T follicular helper cell (primary cell): ENCODE measurements around the gene RDH11.
"Not testable (repeated sequence)": the region's sequence is repeated elsewhere in the genome, so short reads cannot be mapped to it uniquely, and the experiment has no call there.

Experiments used
- DNase-seq: peaks from one replicate; pipeline ENCODE4 v3.0.0-alpha.2; 2020; ENCODE audit warnings: low read depth
- total RNA-seq, 2 experiments: gene quantifications; one replicate each; lab custom pipeline; 2026; lab: John Stamatoyannopoulos, UW

The RDH11 gene
- total RNA-seq, result 72.5 to 87.6 reads per million in 2 experiments

- DNase-seq, result peak; percentile 77
These were observed at the start of gene RDH11 for GRCh38 chr14:67695394-67695949. TSS of gene RDH11 (minus strand) at chr14:67695764. CDS start at chr14:67695703, 61 bp downstream.

- no peak for DNase-seq
These were observed 48.5 kb upstream of the RDH11 start for GRCh38 chr14:67744046-67744445.

GRCh38 chr14:67738740-67739504 lies 43.4 kb upstream of the RDH11 start:
- DNase-seq, result no peak

- no peak for DNase-seq
These were observed 41.2 kb upstream of the RDH11 start for GRCh38 chr14:67736771-67737170.

- DNase-seq, result no peak
These were observed 40.0 kb upstream of the RDH11 start for GRCh38 chr14:67735336-67736147.

GRCh38 chr14:67734675-67735074 lies 39.1 kb upstream of the RDH11 start:
- no peak for DNase-seq

GRCh38 chr14:67733616-67734015 lies 38.1 kb upstream of the RDH11 start:
- DNase-seq, result no peak

- no peak for DNase-seq
These were observed 33.7 kb upstream of the RDH11 start for GRCh38 chr14:67729072-67729885.

GRCh38 chr14:67728258-67728657 lies 32.7 kb upstream of the RDH11 start:
- no peak for DNase-seq

- DNase-seq, result no peak
These were observed 31.8 kb upstream of the RDH11 start for GRCh38 chr14:67727361-67727760.

- DNase-seq, result no peak
These were observed 29.6 kb upstream of the RDH11 start for GRCh38 chr14:67725171-67725570.

GRCh38 chr14:67722293-67722692 lies 26.7 kb upstream of the RDH11 start:
- DNase-seq, result no peak

- DNase-seq, result no peak
These were observed 26.3 kb upstream of the RDH11 start for GRCh38 chr14:67721875-67722274.

GRCh38 chr14:67719866-67720265 lies 24.3 kb upstream of the RDH11 start:
- no peak for DNase-seq

GRCh38 chr14:67719385-67719784 lies 23.8 kb upstream of the RDH11 start:
- not testable (repeated sequence) for DNase-seq

- no peak for DNase-seq
These were observed 22.7 kb upstream of the RDH11 start for GRCh38 chr14:67718265-67718664.

- DNase-seq, result no peak
These were observed 21.5 kb upstream of the RDH11 start for GRCh38 chr14:67717048-67717447.

- no peak for DNase-seq
These were observed 14.6 kb upstream of the RDH11 start for GRCh38 chr14:67710209-67710608.

GRCh38 chr14:67709796-67710195 lies 14.2 kb upstream of the RDH11 start:
- not testable (repeated sequence) for DNase-seq

GRCh38 chr14:67709346-67709745 lies 13.8 kb upstream of the RDH11 start:
- not testable (repeated sequence) for DNase-seq

- no peak for DNase-seq
These were observed 9.6 kb upstream of the RDH11 start for GRCh38 chr14:67705211-67705610.
